GM23338 (cell line): ENCODE results near the gene MCU.
"Not testable (repeated sequence)": the region's sequence is repeated elsewhere in the genome, so short reads cannot be mapped to it uniquely, and the experiment has no call there.

Experiments
- CREB1 ChIP-seq: fragments of 250-450 bp; sonication (Bioruptor Pico); IDR thresholded peaks from 2 replicates; pipeline ENCODE4 v1.5.0; 2020; ENCODE audit warnings: low read depth, mild to moderate bottlenecking, moderate library complexity
- EZH2 ChIP-seq: fragments of 200-600 bp; sonication (generic); IDR thresholded peaks from one replicate; pipeline ENCODE4 v1.8.0; 2017; ENCODE audit warnings: antibody characterized with exemption, mild to moderate bottlenecking, low read depth; ENCODE audit not compliant: unreplicated experiment
- EZH2phosphoT487 ChIP-seq: fragments of 200-600 bp; sonication (generic); IDR thresholded peaks from one replicate; pipeline ENCODE4 v1.8.1; 2018; ENCODE audit warnings: antibody characterized with exemption; ENCODE audit not compliant: unreplicated experiment
- NANOG ChIP-seq: IDR thresholded peaks from 2 replicates; pipeline ENCODE4 v1.6.1; 2016; ENCODE audit warnings: antibody characterized with exemption, borderline replicate concordance
- POLR2AphosphoS5 ChIP-seq: IDR thresholded peaks from 2 replicates; pipeline ENCODE4 v1.6.1; 2016; ENCODE audit warnings: antibody characterized with exemption, low read depth
- TF ChIP-seq, protein P1 (sequence below), 2 experiments: fragments of 200-600 bp in 1 of 2; sonication (generic) in 1 of 2; conservative IDR thresholded peaks; 2 replicates each; pipeline versions ENCODE4 v1.5.1 to v1.6.1; 2016 to 2017; ENCODE audit warnings: antibody characterized with exemption in 2 of 2, low read depth in 2 of 2, mild to moderate bottlenecking in 2 of 2, moderate library complexity in 1 of 2
- TF ChIP-seq, protein P2 (sequence below): IDR thresholded peaks from one replicate; pipeline ENCODE4 v1.6.1; 2018; ENCODE audit warnings: antibody characterized with exemption; ENCODE audit not compliant: unreplicated experiment

DNA sequence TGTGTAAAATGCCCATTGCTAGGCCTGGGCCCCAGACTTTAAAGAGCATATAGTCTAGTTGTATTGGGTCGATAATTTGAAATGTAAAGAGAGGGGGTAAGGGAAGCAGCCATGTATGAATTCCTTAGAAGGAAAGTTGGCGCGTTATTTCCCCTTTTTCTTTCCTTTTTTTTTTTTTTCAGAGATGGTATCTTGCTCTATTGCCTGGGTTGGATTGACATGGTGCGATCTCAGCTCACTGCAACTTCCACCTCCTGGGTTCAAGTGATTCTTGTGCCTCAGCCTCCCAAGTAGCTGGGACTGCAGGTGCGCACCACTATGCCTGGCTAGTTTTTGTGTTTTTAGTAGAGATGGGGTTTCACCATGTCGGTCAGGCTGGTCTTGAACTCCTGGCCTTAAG lies 45.4 kb downstream of the MCU start:
- TF ChIP-seq, protein P1, sequence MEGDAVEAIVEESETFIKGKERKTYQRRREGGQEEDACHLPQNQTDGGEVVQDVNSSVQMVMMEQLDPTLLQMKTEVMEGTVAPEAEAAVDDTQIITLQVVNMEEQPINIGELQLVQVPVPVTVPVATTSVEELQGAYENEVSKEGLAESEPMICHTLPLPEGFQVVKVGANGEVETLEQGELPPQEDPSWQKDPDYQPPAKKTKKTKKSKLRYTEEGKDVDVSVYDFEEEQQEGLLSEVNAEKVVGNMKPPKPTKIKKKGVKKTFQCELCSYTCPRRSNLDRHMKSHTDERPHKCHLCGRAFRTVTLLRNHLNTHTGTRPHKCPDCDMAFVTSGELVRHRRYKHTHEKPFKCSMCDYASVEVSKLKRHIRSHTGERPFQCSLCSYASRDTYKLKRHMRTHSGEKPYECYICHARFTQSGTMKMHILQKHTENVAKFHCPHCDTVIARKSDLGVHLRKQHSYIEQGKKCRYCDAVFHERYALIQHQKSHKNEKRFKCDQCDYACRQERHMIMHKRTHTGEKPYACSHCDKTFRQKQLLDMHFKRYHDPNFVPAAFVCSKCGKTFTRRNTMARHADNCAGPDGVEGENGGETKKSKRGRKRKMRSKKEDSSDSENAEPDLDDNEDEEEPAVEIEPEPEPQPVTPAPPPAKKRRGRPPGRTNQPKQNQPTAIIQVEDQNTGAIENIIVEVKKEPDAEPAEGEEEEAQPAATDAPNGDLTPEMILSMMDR (conservative IDR thresholded peaks at IDR 0.05; ENCODE audit: low read depth in 2 of 2) = not testable (repeated sequence)
- not testable (repeated sequence) for TF ChIP-seq EZH2; NANOG; CREB1 (CRISPR knock-in tag); POLR2AphosphoS5; EZH2phosphoT487
- TF ChIP-seq, protein P2, sequence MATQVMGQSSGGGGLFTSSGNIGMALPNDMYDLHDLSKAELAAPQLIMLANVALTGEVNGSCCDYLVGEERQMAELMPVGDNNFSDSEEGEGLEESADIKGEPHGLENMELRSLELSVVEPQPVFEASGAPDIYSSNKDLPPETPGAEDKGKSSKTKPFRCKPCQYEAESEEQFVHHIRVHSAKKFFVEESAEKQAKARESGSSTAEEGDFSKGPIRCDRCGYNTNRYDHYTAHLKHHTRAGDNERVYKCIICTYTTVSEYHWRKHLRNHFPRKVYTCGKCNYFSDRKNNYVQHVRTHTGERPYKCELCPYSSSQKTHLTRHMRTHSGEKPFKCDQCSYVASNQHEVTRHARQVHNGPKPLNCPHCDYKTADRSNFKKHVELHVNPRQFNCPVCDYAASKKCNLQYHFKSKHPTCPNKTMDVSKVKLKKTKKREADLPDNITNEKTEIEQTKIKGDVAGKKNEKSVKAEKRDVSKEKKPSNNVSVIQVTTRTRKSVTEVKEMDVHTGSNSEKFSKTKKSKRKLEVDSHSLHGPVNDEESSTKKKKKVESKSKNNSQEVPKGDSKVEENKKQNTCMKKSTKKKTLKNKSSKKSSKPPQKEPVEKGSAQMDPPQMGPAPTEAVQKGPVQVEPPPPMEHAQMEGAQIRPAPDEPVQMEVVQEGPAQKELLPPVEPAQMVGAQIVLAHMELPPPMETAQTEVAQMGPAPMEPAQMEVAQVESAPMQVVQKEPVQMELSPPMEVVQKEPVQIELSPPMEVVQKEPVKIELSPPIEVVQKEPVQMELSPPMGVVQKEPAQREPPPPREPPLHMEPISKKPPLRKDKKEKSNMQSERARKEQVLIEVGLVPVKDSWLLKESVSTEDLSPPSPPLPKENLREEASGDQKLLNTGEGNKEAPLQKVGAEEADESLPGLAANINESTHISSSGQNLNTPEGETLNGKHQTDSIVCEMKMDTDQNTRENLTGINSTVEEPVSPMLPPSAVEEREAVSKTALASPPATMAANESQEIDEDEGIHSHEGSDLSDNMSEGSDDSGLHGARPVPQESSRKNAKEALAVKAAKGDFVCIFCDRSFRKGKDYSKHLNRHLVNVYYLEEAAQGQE = not testable (repeated sequence)
